GM23338 (cell line): ENCODE data around the gene ELANE. TPM values are rescaled to one million over a fixed set of nuclear protein-coding genes. Genes with fewer than 3 reads are reported as not detected.

Source experiments
- ATAC-seq: fragments of 200-7000 bp; cut with Tn5 transposase; 3 replicates; pipeline ENCODE4 v1.9.1; 2020
- DNase-seq: peaks from one replicate; pipeline ENCODE4 v3.0.0-alpha.2; 2015; ENCODE audit warnings: low spot score
- H2AFZ ChIP-seq: fragments of 200-600 bp; sonication (generic); 2 replicates; pipeline ENCODE4 v1.8.0; 2016; ENCODE audit warnings: antibody characterized with exemption, mild to moderate bottlenecking, moderate library complexity
- H3F3A ChIP-seq: fragments of 200-600 bp; sonication (generic); replicated peaks from 2 replicates; pipeline ENCODE4 v1.8.0; 2017; ENCODE audit warnings: antibody characterized with exemption, mixed run types, low read depth
- H3K27ac ChIP-seq: fragments of 200-600 bp; sonication (generic); 2 replicates; pipeline ENCODE4 v1.6.1; 2016; ENCODE audit warnings: low read depth
- H3K27me3 ChIP-seq: fragments of 200-600 bp; sonication (generic); 2 replicates; pipeline ENCODE4 v1.8.0; 2016; ENCODE audit warnings: mild to moderate bottlenecking, mixed run types, moderate library complexity; ENCODE audit not compliant: insufficient read depth
- H3K36me3 ChIP-seq: fragments of 200-600 bp; sonication (generic); 2 replicates; pipeline ENCODE4 v1.8.0; 2016; ENCODE audit warnings: mild to moderate bottlenecking; ENCODE audit not compliant: insufficient read depth
- H3K4me1 ChIP-seq: fragments of 200-600 bp; sonication (generic); 2 replicates; pipeline ENCODE4 v1.8.0; 2016; ENCODE audit warnings: mild to moderate bottlenecking, moderate library complexity; ENCODE audit not compliant: insufficient read depth
- H3K4me2 ChIP-seq: fragments of 200-600 bp; sonication (generic); 2 replicates; pipeline ENCODE4 v1.7.1; 2017; ENCODE audit warnings: mixed run types
- H3K4me3 ChIP-seq: fragments of 200-600 bp; sonication (generic); 2 replicates; pipeline ENCODE4 v1.6.1; 2016; ENCODE audit warnings: mixed run types
- H3K79me2 ChIP-seq: fragments of 200-600 bp; sonication (generic); replicated peaks from 2 replicates; pipeline ENCODE4 v1.8.0; 2017; ENCODE audit warnings: mild to moderate bottlenecking; ENCODE audit not compliant: insufficient read depth
- H3K9me2 ChIP-seq: fragments of 200-600 bp; sonication (generic); 2 replicates; pipeline ENCODE4 v1.8.0; 2017; ENCODE audit not compliant: insufficient read depth
- H4K20me1 ChIP-seq: fragments of 200-600 bp; sonication (generic); replicated peaks from 2 replicates; pipeline ENCODE4 v1.8.0; 2017; ENCODE audit warnings: mild to moderate bottlenecking; ENCODE audit not compliant: insufficient read depth
- H3K27ac Mint-ChIP-seq: 2 replicates; pipeline ENCODE4 v1.8.0; 2020; ENCODE audit warnings: inconsistent platforms, mild to moderate bottlenecking, moderate library complexity, mixed read lengths
- H3K27me3 Mint-ChIP-seq: 3 replicates; pipeline ENCODE4 v1.8.0; 2022; ENCODE audit warnings: low read depth, mild to moderate bottlenecking, moderate library complexity, mixed read lengths, inconsistent platforms; ENCODE audit not compliant: insufficient read depth, poor library complexity
- H3K36me3 Mint-ChIP-seq: 3 replicates; pipeline ENCODE4 v1.8.0; 2021; ENCODE audit warnings: low read depth, mild to moderate bottlenecking, inconsistent platforms, moderate library complexity, mixed read lengths
- H3K4me1 Mint-ChIP-seq: 3 replicates; pipeline ENCODE4 v1.8.0; 2020; ENCODE audit warnings: mild to moderate bottlenecking, inconsistent platforms, mixed read lengths
- H3K4me3 Mint-ChIP-seq: 3 replicates; pipeline ENCODE4 v1.8.0; 2021; ENCODE audit warnings: moderate library complexity, mild to moderate bottlenecking, inconsistent platforms, mixed read lengths
- H3K9me3 Mint-ChIP-seq: 3 replicates; pipeline ENCODE4 v1.8.0; 2020; ENCODE audit warnings: moderate library complexity, mild to moderate bottlenecking, inconsistent platforms, mixed read lengths
- CREB1 ChIP-seq: fragments of 250-450 bp; sonication (Bioruptor Pico); IDR thresholded peaks from 2 replicates; pipeline ENCODE4 v1.5.0; 2020; ENCODE audit warnings: low read depth, mild to moderate bottlenecking, moderate library complexity
- CTCF ChIP-seq, 2 experiments: fragments of 200-600 bp in 1 of 2; sonication (generic) in 1 of 2; conservative IDR thresholded peaks; 2 replicates each; pipeline versions ENCODE4 v1.5.1 to v1.6.1; 2016 to 2017; ENCODE audit warnings: antibody characterized with exemption in 2 of 2, low read depth in 2 of 2, mild to moderate bottlenecking in 2 of 2, moderate library complexity in 1 of 2
- ETS1 ChIP-seq: IDR thresholded peaks from 2 replicates; pipeline ENCODE4 v1.6.1; 2016; ENCODE audit warnings: antibody characterized with exemption
- EZH2 ChIP-seq: fragments of 200-600 bp; sonication (generic); IDR thresholded peaks from one replicate; pipeline ENCODE4 v1.8.0; 2017; ENCODE audit warnings: antibody characterized with exemption, mild to moderate bottlenecking, low read depth; ENCODE audit not compliant: unreplicated experiment
- EZH2phosphoT487 ChIP-seq: fragments of 200-600 bp; sonication (generic); IDR thresholded peaks from one replicate; pipeline ENCODE4 v1.8.1; 2018; ENCODE audit warnings: antibody characterized with exemption; ENCODE audit not compliant: unreplicated experiment
- JUNB ChIP-seq: IDR thresholded peaks from one replicate; pipeline ENCODE4 v1.6.1; 2016; ENCODE audit warnings: antibody characterized with exemption; ENCODE audit not compliant: unreplicated experiment
- NANOG ChIP-seq: IDR thresholded peaks from 2 replicates; pipeline ENCODE4 v1.6.1; 2016; ENCODE audit warnings: antibody characterized with exemption, borderline replicate concordance
- POLR2AphosphoS5 ChIP-seq: IDR thresholded peaks from 2 replicates; pipeline ENCODE4 v1.6.1; 2016; ENCODE audit warnings: antibody characterized with exemption, low read depth
- REST ChIP-seq: IDR thresholded peaks from one replicate; pipeline ENCODE4 v1.6.1; 2018; ENCODE audit warnings: antibody characterized with exemption; ENCODE audit not compliant: unreplicated experiment
- STAT1 ChIP-seq: IDR thresholded peaks from one replicate; pipeline ENCODE4 v1.6.1; 2016; ENCODE audit warnings: antibody characterized with exemption; ENCODE audit not compliant: unreplicated experiment
- ZNF114 ChIP-seq: fragments of 250-450 bp; sonication (Bioruptor Pico); IDR thresholded peaks from 2 replicates; pipeline ENCODE4 v1.5.0; 2020; ENCODE audit warnings: mild to moderate bottlenecking, moderate library complexity
- ZNF331 ChIP-seq: fragments of 250-450 bp; sonication (Bioruptor Pico); IDR thresholded peaks from 2 replicates; pipeline ENCODE4 v1.5.0; 2020; ENCODE audit warnings: low read depth, mild to moderate bottlenecking, moderate library complexity
- ZNF462 ChIP-seq: fragments of 250-450 bp; sonication (Bioruptor Pico); IDR thresholded peaks from 2 replicates; pipeline ENCODE4 v1.5.0; 2020; ENCODE audit warnings: mild to moderate bottlenecking, moderate library complexity
- polyA plus RNA-seq: library from polyadenylated mRNA; unstranded; fragments of >200 nt; fragmentation: Nextera tagmentation; extraction: Ambion mirVana; gene quantifications from 2 replicates; pipeline ENCODE4 v1.2.1, GENCODE V29; 2016
- total RNA-seq: library from RNA; depleted of rRNA; stranded (reverse); fragments of >200 nt; shearing (Covaris generic); gene quantifications from 2 replicates; pipeline ENCODE4 v1.2.3, GENCODE V29; 2014

Gene ELANE
- total and polyA plus RNA-seq, 2 experiments from 2014 or later, result not detected

GRCh38 chr19:873561-874041 lies 21.5 kb downstream of the ELANE start:
- no peak overlapping the region for H3K4me3 ChIP-seq
- no peaks in the 10 kb centered on the region for H3K9me2 ChIP-seq
- H4K20me1 ChIP-seq, result no peaks in the 10 kb centered on the region
- no peaks in the 10 kb centered on the region for H3K27me3 ChIP-seq
- Mint-ChIP-seq H3K27ac (no peak overlapping the region), H3K4me3 (no peak overlapping the region), H3K4me1 (no peaks in the 10 kb centered on the region), H3K27me3 (peaks cover 28% of the 10 kb centered on the region), H3K36me3 (peaks cover 43% of the 10 kb centered on the region), H3K9me3 (peaks cover 11% of the 10 kb centered on the region)
- no peak overlapping the region for H3K4me2 ChIP-seq
- H3K27ac ChIP-seq, result no peak overlapping the region; the same call in 1 of the 2 replicates
- TF ChIP-seq STAT1 (no peak), JUNB (no peak), EZH2phosphoT487 (no peak), ZNF114 (CRISPR knock-in tag) (no peak), CREB1 (no peak), EZH2 (no peak), POLR2AphosphoS5 (no peak), ZNF462 (CRISPR knock-in tag) (no peak), CTCF (conservative IDR thresholded peaks at IDR 0.05; ENCODE audit: low read depth in 2 of 2) (no peak), REST (no peak), NANOG (no peak), ETS1 (no peak), ZNF331 (no peak)
- H3K79me2 ChIP-seq, result no peaks in the 10 kb centered on the region
- H2AFZ ChIP-seq, result no peak overlapping the region
- ATAC-seq, result no peak
- H3K36me3 ChIP-seq, result no peaks in the 10 kb centered on the region; the same call in 1 of the 2 replicates
- DNase-seq, result no peak
- H3F3A ChIP-seq, result peaks cover 19% of the 10 kb centered on the region
- no peaks in the 10 kb centered on the region for H3K4me1 ChIP-seq
